Mesenchymal stem cell (in vitro differentiated cells and primary cell): ENCODE measurements around the gene NFIB.

ENCODE experiments used
- DNase-seq: peaks from one replicate; pipeline ENCODE4 v3.0.0-alpha.2; 2013
- H2AFZ ChIP-seq: one replicate; pipeline ENCODE4 v1.6.1; 2013; ENCODE audit warnings: low read depth, mild to moderate bottlenecking, control low read depth, inconsistent platforms, low read length, moderate library complexity
- H2AK5ac ChIP-seq: 2 replicates; pipeline ENCODE4 v1.6.1; 2013; ENCODE audit warnings: low read length, moderate library complexity, mild to moderate bottlenecking, inconsistent platforms; ENCODE audit not compliant: severe bottlenecking
- H2BK120ac ChIP-seq: one replicate; pipeline ENCODE4 v1.6.1; 2013; ENCODE audit warnings: low read depth, mild to moderate bottlenecking, inconsistent platforms, low read length, moderate library complexity
- H2BK12ac ChIP-seq, 2 experiments: one replicate each; pipeline ENCODE4 v1.6.1; 2013; ENCODE audit warnings: inconsistent platforms in 2 of 2, low read length in 2 of 2, mild to moderate bottlenecking in 2 of 2, moderate library complexity in 2 of 2, control low read depth in 1 of 2
- H2BK15ac ChIP-seq: one replicate; pipeline ENCODE4 v1.6.1; 2013; ENCODE audit warnings: mild to moderate bottlenecking, low read depth, inconsistent platforms; ENCODE audit not compliant: poor library complexity, severe bottlenecking
- H2BK5ac ChIP-seq: 2 replicates; pipeline ENCODE4 v1.6.1; 2013; ENCODE audit warnings: low read depth, mild to moderate bottlenecking, low read length, control low read depth, inconsistent platforms; ENCODE audit not compliant: poor library complexity, severe bottlenecking
- H3K14ac ChIP-seq, 2 experiments: one replicate each; pipeline ENCODE4 v1.6.1; 2013; ENCODE audit warnings: inconsistent platforms in 2 of 2, low read length in 2 of 2, control low read depth in 1 of 2, mild to moderate bottlenecking in 1 of 2, moderate library complexity in 1 of 2
- H3K18ac ChIP-seq, 2 experiments: one replicate each; pipeline ENCODE4 v1.6.1; 2013; ENCODE audit warnings: inconsistent platforms in 2 of 2, low read length in 2 of 2, control low read depth in 1 of 2, low read depth in 1 of 2, mild to moderate bottlenecking in 1 of 2
- H3K23ac ChIP-seq, 2 experiments: one replicate each; pipeline ENCODE4 v1.6.1; 2013; ENCODE audit warnings: inconsistent platforms in 2 of 2, low read length in 2 of 2, mild to moderate bottlenecking in 2 of 2, moderate library complexity in 2 of 2, control low read depth in 1 of 2
- H3K27ac ChIP-seq: 2 replicates; pipeline ENCODE4 v1.5.1; 2013; ENCODE audit warnings: mild to moderate bottlenecking, moderate library complexity, low read length, control low read depth, inconsistent platforms; ENCODE audit not compliant: poor library complexity, severe bottlenecking
- H3K27me3 ChIP-seq, 2 experiments: 2 replicates each; pipeline versions ENCODE4 v1.6.1 to v1.7.0; 2013; ENCODE audit warnings: low read length in 2 of 2, mild to moderate bottlenecking in 2 of 2, moderate library complexity in 2 of 2, control low read depth in 1 of 2, inconsistent platforms in 1 of 2; ENCODE audit not compliant: control insufficient read depth in 1 of 2, insufficient read depth in 1 of 2
- H3K36me3 ChIP-seq, 2 experiments: 2 replicates each; pipeline versions ENCODE4 v1.6.1 to v1.7.0; 2013; ENCODE audit warnings: low read length in 2 of 2, control low read depth in 1 of 2, inconsistent platforms in 1 of 2, low read depth in 1 of 2, mild to moderate bottlenecking in 1 of 2; ENCODE audit not compliant: insufficient read depth in 2 of 2, control insufficient read depth in 1 of 2
- H3K4ac ChIP-seq, 2 experiments: one replicate each; pipeline ENCODE4 v1.6.1; 2013; ENCODE audit warnings: inconsistent platforms in 2 of 2, low read length in 2 of 2, mild to moderate bottlenecking in 2 of 2, moderate library complexity in 2 of 2, control low read depth in 1 of 2, low read depth in 1 of 2
- H3K4me1 ChIP-seq: 2 replicates; pipeline ENCODE4 v1.6.1; 2013; ENCODE audit warnings: low read depth, low read length, control low read depth; ENCODE audit not compliant: control insufficient read depth, insufficient read depth
- H3K4me2 ChIP-seq: 2 replicates; pipeline ENCODE4 v1.6.1; 2013; ENCODE audit warnings: low read length, mild to moderate bottlenecking, inconsistent platforms; ENCODE audit not compliant: poor library complexity, severe bottlenecking
- H3K4me3 ChIP-seq, 2 experiments: 2 replicates each; pipeline versions ENCODE4 v1.5.1 to v1.7.0; 2013; ENCODE audit warnings: low read length in 2 of 2, mild to moderate bottlenecking in 2 of 2, control low read depth in 1 of 2, low read depth in 1 of 2; ENCODE audit not compliant: insufficient read depth in 1 of 2
- H3K79me1 ChIP-seq: replicated peaks from 2 replicates; pipeline ENCODE4 v1.6.1; 2013; ENCODE audit warnings: mild to moderate bottlenecking, control low read depth, low read length, inconsistent platforms; ENCODE audit not compliant: poor library complexity, severe bottlenecking
- H3K9ac ChIP-seq: 2 replicates; pipeline ENCODE4 v1.7.0; 2013; ENCODE audit warnings: mild to moderate bottlenecking, low read length, moderate library complexity
- H3K9me3 ChIP-seq: 2 replicates; pipeline ENCODE4 v1.7.0; 2013; ENCODE audit warnings: mild to moderate bottlenecking, low read length; ENCODE audit not compliant: control insufficient read depth
- H4K8ac ChIP-seq: one replicate; pipeline ENCODE4 v1.6.1; 2013; ENCODE audit warnings: inconsistent platforms, mild to moderate bottlenecking, low read length, moderate library complexity
- H4K91ac ChIP-seq: one replicate; pipeline ENCODE4 v1.6.1; 2013; ENCODE audit warnings: mild to moderate bottlenecking, low read length, inconsistent platforms
- WGBS: methylation state at CpG from one replicate; pipeline ENCODE4 v1.1.7; 2013; ENCODE audit warnings: mixed read lengths; 5-methylcytosine and 5-hydroxymethylcytosine counted together

Gene NFIB

DNA sequence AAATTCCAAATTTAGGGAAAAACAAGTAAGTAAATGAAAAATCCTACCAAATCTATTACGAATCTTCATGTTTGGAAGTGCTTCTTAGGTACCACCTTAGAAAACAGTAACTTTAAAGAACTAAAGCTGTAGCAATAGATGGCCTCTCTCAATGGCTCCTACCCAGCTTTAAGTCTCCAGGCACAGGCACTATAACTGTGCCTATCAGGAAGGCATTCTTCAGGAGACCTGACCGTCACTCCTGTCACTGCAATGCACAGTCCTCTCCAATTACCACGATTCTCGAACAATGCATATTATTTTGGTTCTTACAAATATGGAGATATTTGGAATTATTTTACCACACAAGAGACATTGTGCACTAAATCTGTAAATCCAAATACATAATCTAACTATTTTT lies 12.9 kb downstream of the NFIB start:
- Histone ChIP-seq H2BK5ac (no peak overlapping the region), H2BK15ac (no peak overlapping the region), H3K27me3 (no peaks in the 10 kb centered on the region), H3K23ac (no peak overlapping the region), H3K14ac (no peak overlapping the region), H2BK12ac (no peak overlapping the region), H3K4me1 (peaks cover 2% of the 10 kb centered on the region), H3K27ac (no peak overlapping the region), H3K36me3 (peaks cover 0 to 24% of the 10 kb centered on the region in 2 experiments), H3K9me3 (no peaks in the 10 kb centered on the region), H2BK120ac (no peak overlapping the region), H2AK5ac (no peak overlapping the region), H4K8ac (no peak overlapping the region), H3K79me1 (peaks cover 25% of the 10 kb centered on the region), H2AFZ (no peak overlapping the region), H4K91ac (no peak overlapping the region), H3K18ac (no peak overlapping the region), H3K4me2 (no peak overlapping the region), H3K9ac (no peak overlapping the region), H3K4ac (no peak overlapping the region), H3K4me3 (no peak overlapping the region)
- 100% methylated on average over 1 of the region's 4 CpGs for WGBS
- no peak for DNase-seq

DNA sequence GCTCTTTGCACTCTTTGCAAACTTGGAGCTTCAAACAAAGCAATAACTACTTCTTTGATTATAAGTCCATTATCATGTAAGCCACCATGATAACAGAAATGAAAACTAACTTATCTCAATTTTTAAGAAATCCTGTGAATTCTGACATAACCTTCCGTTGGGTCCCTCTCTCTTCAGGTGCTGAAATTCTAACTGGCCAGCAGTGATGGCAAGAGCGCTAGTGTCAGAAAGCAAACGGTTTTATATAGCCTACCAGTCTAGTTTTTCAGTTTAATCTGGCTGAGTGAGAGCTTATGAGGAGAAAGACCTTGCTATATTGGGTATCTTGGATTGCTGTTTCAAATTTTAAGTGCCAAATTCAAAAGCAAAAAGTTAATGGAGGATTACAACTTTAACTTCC lies 13.4 kb downstream of the NFIB start:
- H4K8ac ChIP-seq = no peak overlapping the region
- no peak overlapping the region for H3K27ac ChIP-seq
- no peaks in the 10 kb centered on the region for H3K27me3 ChIP-seq
- H3K4me3 ChIP-seq = no peak overlapping the region
- no peak overlapping the region for H2BK15ac ChIP-seq
- no peak overlapping the region for H3K9ac ChIP-seq
- no peaks in the 10 kb centered on the region for H3K9me3 ChIP-seq
- WGBS = 94% methylated on average over 3 of the region's 3 CpGs
- no peak overlapping the region for H3K18ac ChIP-seq
- no peak overlapping the region for H3K4me2 ChIP-seq
- no peak overlapping the region for H3K4ac ChIP-seq
- no peak overlapping the region for H2BK120ac ChIP-seq
- H2BK5ac ChIP-seq = no peak overlapping the region
- H3K23ac ChIP-seq = no peak overlapping the region
- no peak overlapping the region for H2AFZ ChIP-seq
- no peak overlapping the region for H3K14ac ChIP-seq
- peaks cover 24% of the 10 kb centered on the region for H3K79me1 ChIP-seq
- H3K36me3 ChIP-seq = peaks cover 0 to 21% of the 10 kb centered on the region in 2 experiments
- H2BK12ac ChIP-seq = no peak overlapping the region
- H2AK5ac ChIP-seq = no peak overlapping the region
- peaks cover 2% of the 10 kb centered on the region for H3K4me1 ChIP-seq
- H4K91ac ChIP-seq = no peak overlapping the region
- DNase-seq = no peak

DNA sequence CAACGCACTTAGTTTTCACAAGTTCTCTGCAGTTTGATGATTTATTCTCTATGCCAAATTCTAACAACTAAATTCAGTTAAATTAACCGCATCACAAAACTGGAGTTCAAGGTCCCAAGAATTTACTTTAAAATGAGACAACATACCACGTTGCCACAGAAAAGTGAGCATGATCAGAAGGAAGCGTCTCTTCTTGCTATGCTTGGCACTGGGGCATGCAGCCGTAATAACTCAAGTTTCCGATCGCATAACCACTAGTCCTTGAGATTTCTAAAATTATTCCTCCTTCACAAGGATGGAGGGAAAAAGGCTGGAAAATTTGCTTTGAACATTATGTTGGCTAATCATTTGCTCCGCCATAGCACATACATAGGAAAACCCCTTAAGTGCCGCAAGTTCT lies 13.9 kb downstream of the NFIB start:
- no peaks in the 10 kb centered on the region for H3K27me3 ChIP-seq
- H3K14ac ChIP-seq = no peak overlapping the region
- WGBS = 98% methylated on average over 6 of the region's 9 CpGs
- no peak overlapping the region for H3K4me3 ChIP-seq
- H2BK15ac ChIP-seq = no peak overlapping the region
- H2BK12ac ChIP-seq = no peak overlapping the region
- no peak overlapping the region for H3K4me2 ChIP-seq
- no peak overlapping the region for H3K27ac ChIP-seq
- H3K9me3 ChIP-seq = no peaks in the 10 kb centered on the region
- no peak overlapping the region for H2AK5ac ChIP-seq
- H2BK5ac ChIP-seq = no peak overlapping the region
- no peak overlapping the region for H3K4ac ChIP-seq
- no peak overlapping the region for H2BK120ac ChIP-seq
- no peak overlapping the region for H3K18ac ChIP-seq
- H3K23ac ChIP-seq = no peak overlapping the region
- peaks cover 0 to 16% of the 10 kb centered on the region in 2 experiments for H3K36me3 ChIP-seq
- no peak overlapping the region for H4K91ac ChIP-seq
- no peak overlapping the region for H2AFZ ChIP-seq
- H3K79me1 ChIP-seq = peaks cover 23% of the 10 kb centered on the region
- no peak for DNase-seq
- H4K8ac ChIP-seq = no peak overlapping the region
- H3K4me1 ChIP-seq = peaks cover 2% of the 10 kb centered on the region
- H3K9ac ChIP-seq = no peak overlapping the region

DNA sequence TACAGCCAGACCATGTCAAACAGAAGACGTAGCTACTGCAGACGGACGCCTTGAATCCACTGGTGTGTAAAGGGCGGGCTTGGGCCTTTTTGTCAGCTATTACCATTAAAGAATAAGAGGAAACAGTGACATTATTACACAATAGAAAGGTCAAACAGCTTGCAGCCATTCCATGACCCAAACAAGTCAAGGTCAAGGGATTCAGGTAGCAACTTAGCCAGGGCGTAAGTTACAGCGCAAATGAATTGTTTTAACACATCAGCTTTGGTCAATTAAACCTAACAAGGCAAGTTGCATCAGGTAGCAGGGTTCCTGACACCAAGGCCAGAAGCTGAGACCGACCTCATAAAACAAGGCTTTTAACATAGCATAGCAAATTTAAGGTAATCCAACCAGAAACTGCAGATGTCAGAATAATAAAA lies 15.3 kb downstream of the NFIB start:
- H2AK5ac ChIP-seq = no peak overlapping the region
- H3K18ac ChIP-seq = no peak overlapping the region
- H3K4me3 ChIP-seq = no peak overlapping the region
- H3K14ac ChIP-seq = no peak overlapping the region
- H2BK120ac ChIP-seq = no peak overlapping the region
- no peak overlapping the region for H2BK12ac ChIP-seq
- no peak overlapping the region for H2BK15ac ChIP-seq
- DNase-seq = no peak
- H3K79me1 ChIP-seq = peaks cover 22% of the 10 kb centered on the region
- no peak overlapping the region for H3K23ac ChIP-seq
- H3K4ac ChIP-seq = no peak overlapping the region
- H3K27me3 ChIP-seq = no peaks in the 10 kb centered on the region
- H4K8ac ChIP-seq = no peak overlapping the region
- H3K27ac ChIP-seq = no peak overlapping the region
- no peak overlapping the region for H3K4me2 ChIP-seq
- peak overlapping the region; percentile 26 for H3K9ac ChIP-seq
- peaks cover 2% of the 10 kb centered on the region for H3K4me1 ChIP-seq
- H3K9me3 ChIP-seq = no peaks in the 10 kb centered on the region
- peaks cover 0 to 2% of the 10 kb centered on the region in 2 experiments for H3K36me3 ChIP-seq
- WGBS = 48% methylated on average over 4 of the region's 7 CpGs
- H2AFZ ChIP-seq = no peak overlapping the region
- no peak overlapping the region for H4K91ac ChIP-seq
- H2BK5ac ChIP-seq = no peak overlapping the region
